ENCODE data around the gene ZBTB5. TPM values are rescaled to one million over a fixed set of nuclear protein-coding genes. Genes with fewer than 3 reads are reported as not detected.
"Not testable (repeated sequence)": the region's sequence is repeated elsewhere in the genome, so short reads cannot be mapped to it uniquely, and the experiment has no call there.

ZBTB5 gene
- polyA plus RNA-seq, 1 donor from 2014 or later: 1.1 TPM

DNA sequence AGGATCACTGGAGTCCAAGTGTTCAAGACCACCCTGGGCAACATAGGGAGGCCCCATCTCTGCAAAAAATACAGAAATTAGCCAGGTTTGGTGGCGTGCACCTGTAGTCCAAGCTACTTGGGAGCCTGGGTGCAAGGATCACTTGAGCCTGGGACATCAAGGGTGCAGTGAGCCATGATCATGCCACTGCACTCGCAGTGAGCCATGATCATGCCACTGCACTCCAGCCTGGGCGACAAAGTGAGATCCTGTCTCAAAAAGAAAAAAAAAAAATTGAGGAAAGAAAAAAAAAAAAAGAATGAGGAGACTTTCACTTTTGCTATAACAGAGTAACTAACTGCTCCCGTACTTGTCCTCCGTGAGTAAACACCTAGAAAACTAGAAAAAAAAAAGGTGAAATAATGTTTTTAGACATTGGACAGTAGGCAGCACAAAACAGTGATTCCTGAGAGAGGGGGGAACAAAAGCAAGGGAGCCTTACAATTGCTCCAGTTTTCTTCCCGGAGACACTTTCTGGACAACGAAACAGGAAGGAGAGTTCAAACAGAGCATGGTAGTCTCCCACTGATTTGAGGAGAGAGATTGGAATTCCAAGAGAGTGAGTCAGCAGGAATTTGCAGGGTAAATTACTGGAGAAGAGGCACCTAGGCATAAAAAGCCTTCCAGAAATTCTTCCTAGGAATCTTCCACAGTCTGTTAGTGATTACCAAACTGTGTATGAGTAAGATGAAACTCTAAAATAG lies 6.9 kb upstream of the ZBTB5 start:
- H3K36me3 Mint-ChIP-seq: no peaks in the 10 kb centered on the region

GRCh38 chr9:37468620-37469019 lies 3.4 kb upstream of the ZBTB5 start:
- Mint-ChIP-seq H3K4me1 (peaks cover 14 to 19% (median 17%) of the 10 kb centered on the region in 3 donors), H3K27ac (no peak overlapping the region), H3K9me3 (no peaks in the 10 kb centered on the region), H3K36me3 (no peaks in the 10 kb centered on the region), H3K27me3 (peaks cover 2% of the 10 kb centered on the region), H3K4me3 (peak overlapping the region in 1 of 4 donors; percentile 23)

More for the DNA sequence above, 6.9 kb upstream of the ZBTB5 start:
- Mint-ChIP-seq H3K4me1 (peaks cover 4 to 9% (median 5%) of the 10 kb centered on the region in 3 donors), H3K4me3 (peak overlapping the region; percentile 26 to 88 (median 60)), H3K27ac (peak overlapping the region in 2 of 3 donors; percentile 10 to 12), H3K27me3 (peaks cover 2% of the 10 kb centered on the region), H3K9me3 (no peaks in the 10 kb centered on the region)

- H3K36me3 Mint-ChIP-seq, H3K9me3 Mint-ChIP-seq, H3K27ac Mint-ChIP-seq, H3K27me3 Mint-ChIP-seq: not testable (repeated sequence)
- peaks cover 24 to 30% (median 25%) of the 10 kb centered on the region in 3 donors for H3K4me1 Mint-ChIP-seq
- H3K4me3 Mint-ChIP-seq: peak overlapping the region in 1 of 4 donors; percentile 88
Measured at GRCh38 chr9:37467530-37467929, 2.3 kb upstream of the ZBTB5 start.

DNA sequence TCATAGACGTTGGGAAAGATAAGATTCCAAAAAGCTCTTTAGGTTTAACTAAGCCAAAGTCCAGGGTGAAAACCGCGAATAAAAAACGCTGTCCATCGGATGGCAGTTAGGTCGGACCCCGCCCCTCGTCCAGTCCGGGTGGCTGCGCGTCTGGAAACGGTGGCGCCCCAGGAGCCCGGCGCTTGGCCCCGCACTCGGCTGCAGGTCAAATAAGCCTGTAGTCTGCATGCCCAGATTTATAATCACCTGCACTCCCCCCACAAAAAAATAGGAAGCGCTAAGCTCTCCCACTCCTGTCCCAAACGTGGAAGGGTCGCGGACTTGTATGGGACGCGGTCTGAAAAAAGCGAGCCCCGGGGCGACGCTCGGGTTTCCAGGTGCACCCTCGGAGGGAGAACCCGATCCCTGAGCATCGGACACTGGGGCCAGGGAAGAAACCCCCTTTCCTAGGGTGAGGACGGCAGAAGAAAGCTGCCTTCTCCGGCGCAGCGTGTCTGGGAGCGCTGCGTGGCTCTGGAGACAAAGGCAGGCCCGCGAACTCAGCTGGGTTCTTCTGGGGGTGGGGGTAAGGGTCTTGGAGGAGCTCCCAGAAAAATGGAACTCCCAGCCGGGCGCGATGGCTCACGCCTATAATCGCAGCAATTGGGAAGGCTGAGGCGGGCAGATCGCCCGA lies 923 bp upstream of the ZBTB5 start:
- peak overlapping the region; percentile 88 to 98 (median 96) for H3K4me3 Mint-ChIP-seq
- H3K9me3 Mint-ChIP-seq: no peaks in the 10 kb centered on the region
- H3K4me1 Mint-ChIP-seq: peaks cover 20 to 31% (median 21%) of the 10 kb centered on the region in 3 donors
- peak overlapping the region; percentile 91 to 99 (median 93) for H3K27ac Mint-ChIP-seq
- H3K27me3 Mint-ChIP-seq: no peaks in the 10 kb centered on the region
- no peaks in the 10 kb centered on the region for H3K36me3 Mint-ChIP-seq

GRCh38 chr9:37464426-37465248 lies 613 bp downstream of the ZBTB5 start:
- no peaks in the 10 kb centered on the region for H3K36me3 Mint-ChIP-seq
- peak overlapping the region; percentile 88 to 98 (median 96) for H3K4me3 Mint-ChIP-seq
- H3K27me3 Mint-ChIP-seq: no peaks in the 10 kb centered on the region
- H3K9me3 Mint-ChIP-seq: no peaks in the 10 kb centered on the region
- peak overlapping the region; percentile 91 to 99 (median 93) for H3K27ac Mint-ChIP-seq
- peaks cover 21 to 31% (median 21%) of the 10 kb centered on the region in 3 donors for H3K4me1 Mint-ChIP-seq

DNA sequence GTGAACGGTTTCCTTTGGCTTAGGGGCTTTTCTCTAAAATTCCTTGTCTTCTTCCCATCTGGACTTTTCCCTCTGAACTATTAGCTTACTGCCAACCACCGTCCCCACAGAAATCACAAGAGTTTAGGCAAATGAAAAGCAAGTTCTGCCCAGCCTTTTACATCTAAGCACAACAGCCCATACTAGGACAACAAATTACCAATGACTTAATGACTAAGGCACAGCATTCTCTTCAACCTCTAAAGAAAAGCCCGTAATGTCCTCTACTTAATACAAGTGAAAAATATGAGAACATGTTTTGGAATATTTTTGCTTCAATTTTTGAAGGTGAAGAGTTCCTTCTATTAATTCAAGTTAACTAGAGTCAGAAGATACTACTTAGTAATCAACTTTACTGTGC lies 1.2 kb downstream of the ZBTB5 start:
- peak overlapping the region; percentile 91 to 99 (median 93) for H3K27ac Mint-ChIP-seq
- H3K27me3 Mint-ChIP-seq: no peaks in the 10 kb centered on the region
- H3K4me3 Mint-ChIP-seq: peak overlapping the region; percentile 88 to 98 (median 96)
- H3K4me1 Mint-ChIP-seq: peaks cover 21 to 31% (median 21%) of the 10 kb centered on the region in 3 donors
- no peaks in the 10 kb centered on the region for H3K36me3 Mint-ChIP-seq
- no peaks in the 10 kb centered on the region for H3K9me3 Mint-ChIP-seq

DNA sequence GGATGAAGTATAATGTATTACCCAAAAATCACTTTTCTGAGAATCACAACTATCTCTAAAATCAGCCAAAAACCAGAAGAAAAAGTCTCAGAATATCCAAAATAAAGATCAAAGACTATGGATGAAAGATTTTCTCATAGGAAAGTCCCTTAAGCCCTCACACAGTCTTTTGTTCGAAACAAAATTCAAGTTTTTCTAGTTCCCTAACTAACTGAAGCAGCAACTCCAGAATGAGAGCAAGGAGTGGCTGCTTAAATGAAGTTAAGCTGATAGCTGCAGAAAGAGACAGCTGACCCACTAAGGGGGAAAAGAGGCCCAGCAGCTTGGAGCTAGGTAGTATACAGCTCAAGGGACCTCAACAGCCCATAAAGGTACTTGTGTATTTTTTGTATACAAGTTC lies 8.4 kb downstream of the ZBTB5 start:
- no peak overlapping the region for H3K4me3 Mint-ChIP-seq
- H3K4me1 Mint-ChIP-seq: peaks cover 16 to 48% (median 43%) of the 10 kb centered on the region in 3 donors
- no peak overlapping the region for H3K27ac Mint-ChIP-seq
- no peaks in the 10 kb centered on the region for H3K27me3 Mint-ChIP-seq
- no peaks in the 10 kb centered on the region for H3K36me3 Mint-ChIP-seq
- H3K9me3 Mint-ChIP-seq: no peaks in the 10 kb centered on the region

DNA sequence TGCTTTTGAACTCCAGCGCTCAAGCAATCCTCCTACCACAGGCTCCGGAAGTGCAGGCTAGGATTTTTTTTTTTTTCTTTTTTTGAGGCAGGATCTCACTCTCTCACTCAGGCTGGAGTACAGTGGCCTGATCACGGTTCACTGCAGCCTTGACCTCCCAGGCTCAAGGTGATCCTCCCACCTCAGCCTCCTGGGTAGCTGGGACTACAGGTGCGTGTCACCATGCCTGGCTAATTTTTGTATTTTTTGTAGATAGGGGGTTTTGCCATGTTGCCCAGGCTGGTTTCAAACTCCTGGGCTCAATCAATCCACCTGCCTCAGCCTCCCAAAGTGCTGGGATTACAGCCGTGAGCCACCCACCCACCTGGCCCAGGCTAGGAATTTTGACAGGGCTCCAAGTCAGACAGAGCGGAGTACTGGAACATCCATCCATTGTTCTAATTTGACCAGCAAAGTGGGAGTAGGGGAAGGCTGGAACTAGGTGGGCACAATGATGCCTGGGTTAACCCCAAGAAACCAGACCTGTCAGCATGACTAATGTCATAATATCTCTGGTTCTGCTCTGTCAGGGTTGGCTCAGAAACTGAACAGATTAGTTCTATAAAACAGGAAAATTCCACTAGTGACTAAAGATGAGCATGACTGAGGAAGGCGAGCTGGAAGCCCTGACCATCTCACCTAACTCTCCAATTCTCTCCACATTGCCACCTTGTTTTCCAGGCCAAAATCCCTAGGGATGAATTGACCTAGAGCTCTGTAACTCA lies 9.2 kb downstream of the ZBTB5 start:
- no peaks in the 10 kb centered on the region for H3K9me3 Mint-ChIP-seq
- H3K4me3 Mint-ChIP-seq: peak overlapping the region in 1 of 4 donors; percentile 77
- no peaks in the 10 kb centered on the region for H3K27me3 Mint-ChIP-seq
- peak overlapping the region in 2 of 3 donors; percentile 25 to 92 for H3K27ac Mint-ChIP-seq
- H3K36me3 Mint-ChIP-seq: no peaks in the 10 kb centered on the region
- H3K4me1 Mint-ChIP-seq: peaks cover 16 to 52% (median 46%) of the 10 kb centered on the region in 3 donors

- no peaks in the 10 kb centered on the region for H3K36me3 Mint-ChIP-seq
- H3K27me3 Mint-ChIP-seq: no peaks in the 10 kb centered on the region
- H3K4me1 Mint-ChIP-seq: peaks cover 18 to 59% (median 50%) of the 10 kb centered on the region in 3 donors
- H3K27ac Mint-ChIP-seq: no peak overlapping the region
- H3K4me3 Mint-ChIP-seq: no peak overlapping the region
- H3K9me3 Mint-ChIP-seq: no peaks in the 10 kb centered on the region
Measured at GRCh38 chr9:37454238-37454637, 11.0 kb downstream of the ZBTB5 start.

DNA sequence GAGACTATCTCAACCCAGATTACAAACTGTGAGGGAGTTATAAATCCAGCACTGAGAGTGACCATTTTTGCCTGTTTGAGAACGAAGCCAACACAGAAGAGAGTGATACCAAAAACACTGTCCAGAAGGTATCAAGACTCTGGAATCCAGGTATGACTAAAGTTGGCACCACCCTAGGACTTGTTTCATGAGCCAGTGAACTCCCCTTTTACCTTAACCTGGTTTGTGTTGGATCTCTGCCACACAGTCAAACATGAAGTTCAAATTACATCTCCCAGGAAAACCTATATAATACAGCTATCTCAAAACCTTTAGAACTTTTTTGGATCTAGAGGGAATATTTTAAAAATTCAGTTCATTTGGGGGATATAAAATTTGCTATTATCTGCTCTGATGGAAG lies 11.4 kb downstream of the ZBTB5 start:
- Mint-ChIP-seq H3K4me3 (no peak overlapping the region), H3K36me3 (no peaks in the 10 kb centered on the region), H3K9me3 (no peaks in the 10 kb centered on the region), H3K27me3 (no peaks in the 10 kb centered on the region), H3K4me1 (peaks cover 16 to 59% (median 49%) of the 10 kb centered on the region in 3 donors), H3K27ac (no peak overlapping the region)

DNA sequence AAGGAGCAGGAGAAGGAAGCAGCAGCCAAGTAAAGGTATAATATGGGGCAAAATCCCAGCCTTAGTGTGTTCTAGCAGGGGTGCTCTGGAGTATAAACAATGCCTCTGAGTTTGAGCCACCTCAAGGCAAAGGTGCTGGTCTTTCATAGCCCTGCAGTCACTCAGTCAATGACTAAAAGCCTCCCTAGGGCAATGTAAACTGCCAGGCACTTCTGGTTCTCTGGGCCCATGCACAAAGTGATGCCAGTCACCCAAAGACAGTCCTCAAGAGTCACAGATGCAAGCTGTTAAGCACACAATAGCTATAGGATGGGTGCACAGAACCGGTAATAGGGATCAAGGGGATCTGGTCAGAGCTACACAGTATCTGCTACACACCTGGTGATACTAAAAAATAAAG lies 12.6 kb downstream of the ZBTB5 start:
- H3K4me3 Mint-ChIP-seq: no peak overlapping the region
- no peaks in the 10 kb centered on the region for H3K36me3 Mint-ChIP-seq
- no peaks in the 10 kb centered on the region for H3K27me3 Mint-ChIP-seq
- no peak overlapping the region for H3K27ac Mint-ChIP-seq
- H3K9me3 Mint-ChIP-seq: no peaks in the 10 kb centered on the region
- peaks cover 15 to 54% (median 44%) of the 10 kb centered on the region in 3 donors for H3K4me1 Mint-ChIP-seq

DNA sequence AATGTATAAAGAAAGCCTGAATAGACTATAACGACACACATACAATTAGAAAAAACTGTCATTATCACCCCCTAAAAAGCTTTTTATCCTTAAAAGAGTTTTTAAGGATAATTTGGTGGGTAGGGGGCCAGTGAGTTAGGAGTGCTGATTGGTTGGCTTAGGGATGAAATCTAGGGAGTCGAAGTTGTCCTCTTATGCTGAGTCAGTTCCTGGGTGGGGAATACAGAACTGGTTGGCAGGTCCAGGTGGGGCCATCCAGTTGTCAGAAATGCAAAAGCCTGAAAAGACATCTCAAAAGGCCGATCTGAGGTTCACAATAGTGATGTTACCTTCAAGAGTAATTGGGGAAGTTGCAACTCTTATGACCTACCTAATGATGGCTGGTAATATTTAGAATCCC lies 13.6 kb downstream of the ZBTB5 start:
- Mint-ChIP-seq H3K27ac (no peak overlapping the region), H3K36me3 (no peaks in the 10 kb centered on the region), H3K4me3 (no peak overlapping the region), H3K4me1 (peaks cover 14 to 50% (median 41%) of the 10 kb centered on the region in 3 donors), H3K27me3 (no peaks in the 10 kb centered on the region), H3K9me3 (no peaks in the 10 kb centered on the region)

DNA sequence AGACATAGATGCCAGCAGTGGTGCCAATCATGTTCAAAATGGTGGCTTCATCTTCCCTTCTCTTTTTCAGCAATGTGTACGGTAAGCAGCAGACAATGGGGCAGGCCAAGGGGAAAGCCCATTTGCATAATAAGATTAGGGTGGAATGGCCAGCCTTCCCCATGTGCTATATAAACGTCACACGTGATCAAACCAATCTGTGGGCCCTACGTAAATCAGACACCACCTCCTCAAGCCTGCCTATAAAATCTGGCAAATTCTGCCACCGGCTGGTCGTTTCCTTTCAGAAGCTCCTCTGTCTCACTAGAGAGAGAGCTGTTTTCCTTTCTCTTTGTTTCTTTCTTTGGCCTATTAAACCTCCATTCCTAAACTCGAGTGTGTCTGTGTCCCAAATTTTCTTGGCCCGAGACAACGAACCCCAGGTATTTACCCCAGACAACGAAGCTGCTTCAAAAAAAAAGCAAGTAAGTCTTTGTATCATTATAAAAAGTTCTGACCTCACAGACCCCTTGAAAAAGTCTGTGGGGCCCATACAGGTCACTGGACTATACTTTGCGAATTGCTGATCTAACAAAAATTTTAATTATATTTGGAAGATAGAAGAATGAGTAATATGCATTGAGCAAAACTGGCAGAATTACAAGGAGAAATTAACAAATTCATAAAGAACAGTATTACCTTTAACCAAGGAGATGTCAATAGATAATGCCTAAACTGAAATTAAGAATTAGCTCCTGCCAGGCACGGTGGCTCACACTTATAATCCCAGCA lies 15.2 kb downstream of the ZBTB5 start:
- Mint-ChIP-seq H3K36me3 (no peaks in the 10 kb centered on the region), H3K9me3 (no peaks in the 10 kb centered on the region), H3K4me1 (peaks cover 10 to 43% (median 36%) of the 10 kb centered on the region in 3 donors), H3K4me3 (no peak overlapping the region), H3K27ac (no peak overlapping the region), H3K27me3 (no peaks in the 10 kb centered on the region)

DNA sequence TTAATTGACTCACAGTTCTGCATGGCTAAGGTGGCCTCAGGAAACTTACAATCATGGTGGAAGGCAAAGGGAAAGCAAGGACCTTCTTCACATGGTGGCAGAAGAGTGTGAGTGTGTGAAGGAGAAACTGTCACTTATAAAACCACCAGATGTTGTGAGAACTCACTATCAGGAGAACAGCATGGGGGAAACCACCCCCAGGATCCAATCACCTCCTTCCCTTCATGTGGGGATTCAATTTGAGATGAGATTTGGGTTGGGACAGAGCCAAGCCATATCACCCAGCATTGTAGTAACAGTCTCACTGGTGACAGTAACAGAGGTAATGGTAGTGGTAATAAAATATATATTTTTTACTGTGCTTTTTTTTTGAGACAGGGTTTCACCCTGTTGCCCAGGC lies 18.1 kb downstream of the ZBTB5 start:
- no peak overlapping the region for H3K27ac Mint-ChIP-seq
- H3K4me1 Mint-ChIP-seq: peaks cover 4 to 20% (median 17%) of the 10 kb centered on the region in 3 donors
- no peaks in the 10 kb centered on the region for H3K27me3 Mint-ChIP-seq
- no peaks in the 10 kb centered on the region for H3K9me3 Mint-ChIP-seq
- H3K36me3 Mint-ChIP-seq: no peaks in the 10 kb centered on the region
- H3K4me3 Mint-ChIP-seq: no peak overlapping the region

All from IgD-negative memory B cell (primary cell).